Activated CD4-positive, alpha-beta T cell treated with anti-CD3 and anti-CD28 coated beads, Interleukin-2, Interleukin-4, amounts not matched to agents 100 ng/mL and 50 ng/mL, durations not matched to agents 16 hours and 8 hours (primary cell): ENCODE results near the gene EPHA5.

Experiments
- DNase-seq: peaks from one replicate; pipeline ENCODE4 v3.0.0-alpha.2; 2020; ENCODE audit warnings: low spot score

Gene EPHA5

DNA sequence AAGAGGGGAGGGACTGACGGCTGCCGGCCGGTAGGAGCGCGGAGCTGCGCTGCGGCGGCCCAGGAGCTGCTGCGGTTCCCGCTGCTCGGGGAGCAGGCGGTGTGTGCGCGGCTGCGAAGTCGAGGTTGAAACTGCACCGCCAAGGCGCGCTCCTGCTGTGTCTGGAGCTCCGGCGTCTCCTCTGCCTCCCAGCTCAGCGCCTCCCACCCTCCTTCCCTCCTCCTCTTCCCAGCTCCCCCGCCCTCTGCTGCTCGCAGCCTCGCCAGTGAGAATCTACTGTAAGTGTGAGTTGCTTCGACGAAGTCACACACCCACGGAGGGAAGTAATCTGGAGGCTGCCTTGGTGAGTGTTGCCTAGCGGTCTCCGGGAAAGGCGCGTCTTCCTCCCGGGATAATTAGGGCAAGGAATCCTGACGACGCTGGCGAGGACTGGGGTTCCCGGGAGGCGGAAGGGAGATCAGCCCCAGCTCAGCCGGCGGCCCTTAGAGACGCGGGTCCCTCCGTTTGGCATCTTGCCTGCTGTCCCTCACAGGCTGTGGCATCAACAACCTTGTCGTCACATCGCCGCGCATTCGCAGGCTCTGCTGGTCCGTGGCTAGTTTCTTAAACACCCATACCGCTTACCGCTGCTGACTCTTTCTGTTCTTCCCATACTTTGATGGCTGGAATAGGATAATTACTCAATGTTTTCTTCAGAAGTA lies at the start of gene EPHA5:
EPHA5 (minus strand) TSS at position 159 of the 701 bp plus-strand sequence. CDS start 747 bp downstream, outside the sequence.
- DNase-seq = no peak

GRCh38 chr4:65719635-65720034 lies 49.3 kb upstream of the EPHA5 start:
- DNase-seq = no peak

DNA sequence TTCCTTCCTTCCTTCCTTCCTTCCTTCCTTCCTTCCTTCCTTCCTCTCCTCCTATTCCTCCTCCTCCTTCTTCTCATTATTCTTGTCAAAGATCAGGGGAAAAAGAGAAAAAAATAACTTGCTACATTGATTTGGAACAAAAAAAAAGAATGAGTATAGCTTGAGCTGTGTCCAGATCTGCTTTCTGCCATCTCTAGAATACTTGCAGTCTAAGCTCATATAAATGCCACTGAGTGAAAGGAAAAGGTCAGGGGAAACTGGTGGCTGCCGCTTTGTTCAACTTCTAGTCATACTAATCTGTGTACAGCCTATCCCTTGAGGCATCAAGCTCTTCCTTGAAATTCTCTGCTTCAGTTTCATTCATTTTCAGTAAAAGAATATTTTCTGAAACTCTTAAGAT lies 28.3 kb upstream of the EPHA5 start:
- DNase-seq = no peak

- DNase-seq = no peak
These were observed 26.1 kb upstream of the EPHA5 start for GRCh38 chr4:65696436-65696835.

DNA sequence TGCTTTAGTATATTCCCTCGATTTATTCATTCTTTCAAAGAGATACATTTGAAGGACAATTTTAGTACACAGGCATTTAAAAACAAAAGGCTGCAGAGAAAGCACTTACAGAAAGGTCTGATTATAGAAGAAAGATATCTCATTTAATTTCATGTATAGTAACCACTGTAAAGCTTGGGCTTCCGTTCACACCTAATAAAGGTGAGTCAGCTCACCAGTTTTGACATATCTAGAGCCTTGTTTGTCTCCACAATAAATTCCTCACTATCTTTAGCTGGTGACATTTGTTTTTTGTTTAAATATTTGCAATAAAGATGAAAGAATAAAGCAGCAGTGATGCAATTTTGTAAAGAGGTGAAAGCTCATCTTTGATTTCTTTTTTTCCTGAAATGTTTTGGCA lies 1.1 kb upstream of the EPHA5 start:
- DNase-seq = no peak

- DNase-seq = no peak
These were observed 314 bp downstream of the EPHA5 start for GRCh38 chr4:65670020-65670330.

- no peak for DNase-seq
These were observed 924 bp downstream of the EPHA5 start for GRCh38 chr4:65669111-65670019.

GRCh38 chr4:65668201-65669089 lies 1.8 kb downstream of the EPHA5 start:
- DNase-seq = no peak

GRCh38 chr4:65667506-65668041 lies 2.7 kb downstream of the EPHA5 start:
- no peak for DNase-seq

- DNase-seq = no peak
These were observed 4.3 kb downstream of the EPHA5 start for GRCh38 chr4:65665771-65666523.

GRCh38 chr4:65661471-65661870 lies 8.8 kb downstream of the EPHA5 start:
- DNase-seq = no peak

DNA sequence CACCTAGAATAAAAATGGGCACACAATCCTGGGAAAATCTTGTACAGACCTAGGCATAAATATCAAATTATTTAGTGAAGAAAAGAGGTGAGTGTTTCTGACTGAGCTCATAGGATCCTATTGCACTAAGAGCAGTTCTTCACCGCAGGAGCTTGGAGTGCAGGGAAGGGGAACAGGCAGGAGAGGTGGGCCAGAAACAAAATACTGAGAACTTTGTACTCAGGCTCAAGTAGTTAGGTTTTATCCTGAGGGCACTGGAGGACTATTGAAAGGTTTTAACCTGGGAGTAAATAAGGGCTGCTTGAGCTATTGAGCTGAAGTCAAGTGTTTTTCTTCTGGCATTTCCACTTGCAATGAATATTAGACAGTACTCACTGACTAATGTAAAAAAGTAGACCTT lies 12.2 kb downstream of the EPHA5 start:
- no peak for DNase-seq

GRCh38 chr4:65656008-65656407 lies 14.3 kb downstream of the EPHA5 start:
- no peak for DNase-seq

GRCh38 chr4:65654976-65655375 lies 15.3 kb downstream of the EPHA5 start:
- DNase-seq = no peak

DNA sequence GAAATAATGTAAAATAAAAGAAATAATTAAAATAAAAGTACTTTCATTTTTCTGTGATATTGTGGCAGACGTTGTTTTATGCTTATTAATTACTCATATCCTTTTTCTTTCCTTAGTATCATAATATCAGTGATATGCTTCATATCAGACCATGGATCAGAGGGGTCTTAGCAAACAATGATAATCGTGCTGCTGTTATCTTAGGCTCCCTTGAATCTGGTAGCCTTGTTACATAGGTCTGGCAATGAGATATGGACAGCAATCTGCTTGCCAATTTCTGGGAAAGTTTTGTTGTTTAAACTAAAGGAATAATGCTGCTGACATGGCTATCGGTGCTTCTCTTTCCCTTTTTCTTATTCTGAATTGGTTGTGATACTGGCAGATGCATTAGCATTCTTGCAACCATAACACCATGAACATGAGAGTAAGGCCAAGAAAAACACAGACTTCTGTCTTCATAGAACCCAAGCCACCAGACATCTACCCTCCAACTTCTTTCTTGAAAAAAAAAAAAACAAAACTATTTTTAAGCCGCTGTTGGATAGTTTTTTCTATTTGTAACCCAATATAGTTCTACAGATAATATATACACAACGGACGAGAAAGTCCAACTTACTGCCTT lies 16.4 kb downstream of the EPHA5 start:
- DNase-seq = no peak

- no peak for DNase-seq
These were observed 18.5 kb downstream of the EPHA5 start for GRCh38 chr4:65651751-65652150.

DNA sequence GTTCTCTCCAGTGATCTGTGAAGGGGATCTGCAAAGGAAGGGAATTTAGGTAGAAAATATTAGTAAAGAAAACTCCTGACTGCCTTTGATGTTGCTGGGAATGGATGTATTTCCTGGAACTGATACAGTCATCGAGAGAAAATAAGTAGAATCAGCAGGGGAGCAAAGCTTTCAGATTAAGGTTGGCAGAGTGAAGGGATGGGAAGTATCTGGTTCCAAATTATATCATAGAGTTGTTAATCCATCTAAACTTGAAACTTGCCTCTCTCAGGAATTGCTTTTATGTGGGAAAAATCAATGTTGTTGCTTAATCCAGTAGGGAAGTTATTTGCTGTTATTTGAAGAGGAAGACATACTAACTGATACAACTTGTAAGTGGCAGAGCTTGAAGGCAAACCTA lies 19.3 kb downstream of the EPHA5 start:
- no peak for DNase-seq

DNA sequence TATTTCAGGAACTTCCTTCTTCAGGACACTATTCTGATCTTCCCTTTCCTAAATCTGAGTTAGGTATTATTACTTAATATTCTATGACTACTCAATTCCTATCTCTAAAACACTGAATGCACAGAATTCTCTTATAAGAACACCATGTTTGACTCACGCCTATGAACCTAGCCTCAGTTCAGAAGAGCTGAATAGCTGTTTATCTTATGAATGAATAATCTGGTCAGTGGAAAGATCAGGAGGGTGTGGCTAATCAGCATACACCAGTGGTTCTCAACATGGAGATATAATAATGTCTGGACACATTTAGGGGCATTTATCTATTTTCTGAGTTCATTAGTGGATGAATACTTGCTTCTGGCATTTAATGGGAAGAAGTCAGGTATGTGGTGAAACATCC lies 24.2 kb downstream of the EPHA5 start:
- no peak for DNase-seq

GRCh38 chr4:65645185-65645584 lies 25.1 kb downstream of the EPHA5 start:
- no peak for DNase-seq

GRCh38 chr4:65635051-65635821 lies 35.1 kb downstream of the EPHA5 start:
- no peak for DNase-seq
